Tibial nerve (tissue), 4 donors: ENCODE measurements around the gene SH3BP4.

Experiments used
- CTCF ChIP-seq, 5 experiments: fragments of 200-600 bp in 3 of 5; fragments of 450-650 bp in 2 of 5; sonication (generic) in 3 of 5; IDR thresholded peaks; one replicate each; pipeline ENCODE4 v1.5.1; 2016 to 2019; ENCODE audit warnings: antibody characterized with exemption in 5 of 5, mild to moderate bottlenecking in 3 of 5, moderate library complexity in 2 of 5
- EP300 ChIP-seq, 2 donors: sonication (generic); formaldehyde crosslinking; IDR thresholded peaks; one replicate each; pipeline ENCODE4 v1.6.1; 2017; ENCODE audit warnings: antibody characterized with exemption in 2 of 2, mild to moderate bottlenecking in 1 of 2
- POLR2A ChIP-seq, 2 donors: fragments of 450-650 bp; IDR thresholded peaks; one replicate each; pipeline ENCODE4 v1.6.1; 2017; ENCODE audit warnings: antibody characterized with exemption in 2 of 2, mild to moderate bottlenecking in 2 of 2, moderate library complexity in 2 of 2

GRCh38 chr2:234955091-234955591 is 3.3 kb downstream of the SH3BP4 start:
- TF ChIP-seq EP300 (IDR thresholded peaks at IDR 0.05) = no peak
- no peak for TF ChIP-seq CTCF (IDR thresholded peaks at IDR 0.05)
- no peak for TF ChIP-seq POLR2A (IDR thresholded peaks at IDR 0.05)
